AG04450 (cell line): Measurements from ENCODE around the gene IL1B. TPM values are rescaled to one million over a fixed set of nuclear protein-coding genes. Genes with fewer than 3 reads are reported as not detected.

Experiments
- CTCF ChIA-PET: fragments of 300-600, 350-600 bp; formaldehyde crosslinking; extraction: SDS; loops from one replicate; lab custom pipeline; 2022; ENCODE audit warnings: antibody characterized with exemption, inconsistent platforms; lab: Charles Lee
- POLR2A ChIA-PET: fragments of 350-600 bp; formaldehyde crosslinking; extraction: SDS; loops from one replicate; lab custom pipeline; 2021; ENCODE audit warnings: antibody characterized with exemption, inconsistent platforms; lab: Yijun Ruan, JAX
- DNase-seq: peaks from one replicate; pipeline ENCODE4 v3.0.0-alpha.2; 2011; ENCODE audit warnings: low read depth, low spot score
- H3K27ac ChIP-seq: one replicate; pipeline ENCODE4 v1.5.1; 2012; ENCODE audit warnings: low read depth, low read length, control low read depth
- H3K27me3 ChIP-seq: one replicate; pipeline ENCODE4 v1.6.0; 2012; ENCODE audit warnings: low read length; ENCODE audit not compliant: control insufficient read depth, insufficient read depth
- H3K4me3 ChIP-seq: 2 replicates; pipeline ENCODE4 v1.5.1; 2011; ENCODE audit warnings: mild to moderate bottlenecking, low read depth, low read length, control low read depth
- H3K9me3 ChIP-seq: 2 replicates; pipeline ENCODE4 v1.5.1; 2012; ENCODE audit warnings: low read length; ENCODE audit not compliant: control insufficient read depth, insufficient read depth
- CTCF ChIP-seq: IDR thresholded peaks from 2 replicates; pipeline ENCODE4 v1.5.1; 2011; ENCODE audit warnings: low read depth, low read length, control low read depth, inconsistent platforms
- polyA plus RNA-seq: library from polyadenylated mRNA; depleted of rRNA; stranded (reverse); fragments of >200 nt; gene quantifications from 2 replicates; pipeline ENCODE4 v1.2.3, GENCODE V29; 2011; rRNA removed

The IL1B gene
- polyA plus RNA-seq, 1 experiment: 2.3 TPM

GRCh38 chr2:112787294-112787693 is 49.3 kb downstream of the IL1B start:
- ChIA-PET POLR2A (no interaction called here), CTCF (interaction anchor here (0.7 to 1.3 kb wide), 2 partner anchors 27 to 172 kb away, joined by 3 to 4 read pairs; no protein-coding TSS in a partner anchor)
- H3K27me3 ChIP-seq: no peaks in the 10 kb centered on the region
- TF ChIP-seq CTCF: no peak
- no peaks in the 10 kb centered on the region; the same call in 1 of the 2 replicates for H3K9me3 ChIP-seq
- no peak overlapping the region for H3K4me3 ChIP-seq
- no peak overlapping the region for H3K27ac ChIP-seq
- no peak for DNase-seq

- Histone ChIP-seq H3K4me3 (no peak within 1 kb of the TSS), H3K27ac (no peak within 1 kb of the TSS), H3K27me3 (no peaks in the 10 kb centered on the region), H3K9me3 (no peaks in the 10 kb centered on the region)
- TF ChIP-seq CTCF: no peak
- CTCF ChIA-PET: interaction anchor here (0.7 to 1.2 kb wide), 3 partner anchors 35 to 158 kb away, joined by 3 read pairs; no protein-coding TSS in a partner anchor
- POLR2A ChIA-PET: no interaction called here
- DNase-seq: no peak
These were observed 52.1 kb downstream of the IL1B start, which contains the start of gene IL1A for GRCh38 chr2:112784199-112785189. Gene IL1A (minus strand): TSS chr2:112784493. CDS start chr2:112783770, 723 bp downstream.

DNA sequence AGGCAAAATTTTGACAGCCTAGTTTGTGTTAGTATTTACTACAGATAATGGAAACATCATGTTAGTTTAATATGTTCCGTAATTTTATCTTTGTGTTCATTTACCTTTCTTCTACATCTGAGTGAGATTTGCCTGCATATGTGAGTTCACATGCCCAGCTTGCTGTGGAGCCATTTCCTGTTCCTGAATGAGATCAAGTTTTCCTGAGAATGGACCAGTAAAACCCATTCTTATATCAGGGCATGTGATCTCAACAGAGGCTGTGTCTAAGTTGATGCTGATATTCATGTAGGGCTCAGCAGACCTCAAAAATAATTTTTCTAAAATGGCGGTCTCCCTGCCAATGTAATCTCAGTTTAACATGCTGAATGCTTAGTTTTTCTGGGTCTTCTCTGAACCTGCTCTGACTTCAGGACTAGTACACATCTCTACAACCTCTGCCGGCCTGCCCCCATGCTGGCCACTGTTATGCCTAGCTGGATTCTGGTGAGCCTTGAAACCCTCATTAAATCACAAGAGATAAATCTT is 53.3 kb downstream of the IL1B start:
- CTCF ChIA-PET: interaction anchor here (1.0 to 1.6 kb wide), 2 partner anchors 56 to 158 kb away, joined by 3 read pairs; no protein-coding TSS in a partner anchor

DNA sequence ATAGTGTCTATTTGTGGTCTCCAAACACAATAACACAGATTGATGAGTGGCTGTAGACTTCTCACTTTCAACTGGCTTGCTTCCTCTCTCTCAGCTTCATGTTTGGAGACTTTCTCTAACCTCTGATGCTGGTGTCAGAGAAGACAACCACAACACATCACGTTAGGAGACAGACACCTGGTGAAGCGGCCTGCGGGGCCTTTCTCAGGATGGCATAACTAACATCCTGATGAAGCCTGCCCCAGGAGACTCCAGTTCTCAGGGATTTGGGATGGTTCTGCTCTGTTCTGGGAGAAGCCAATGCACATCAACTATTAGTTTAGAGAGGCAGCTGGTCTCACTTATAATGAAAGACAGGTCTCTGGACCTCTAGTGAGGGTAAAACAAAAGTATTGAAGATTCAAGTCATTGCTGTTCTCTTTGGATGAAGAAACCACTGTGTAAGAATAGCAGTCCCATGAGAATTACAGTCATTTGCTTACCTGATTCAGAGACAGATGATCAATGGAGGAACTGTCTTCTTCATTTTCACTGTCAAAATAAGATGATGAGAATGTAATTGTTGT is 54.3 kb downstream of the IL1B start:
- no peaks in the 10 kb centered on the region for H3K27me3 ChIP-seq
- no peak overlapping the region for H3K27ac ChIP-seq
- CTCF ChIA-PET: interaction anchor here (1.2 to 2.3 kb wide), 3 partner anchors 33 to 55 kb away, joined by 3 to 15 read pairs (median 3); no protein-coding TSS in a partner anchor
- no peak overlapping the region for H3K4me3 ChIP-seq
- DNase-seq: no peak
- no peaks in the 10 kb centered on the region for H3K9me3 ChIP-seq
- POLR2A ChIA-PET: no interaction called here
- TF ChIP-seq CTCF: no peak

More for the DNA sequence above, 53.3 kb downstream of the IL1B start:
- no peaks in the 10 kb centered on the region for H3K27me3 ChIP-seq
- TF ChIP-seq CTCF: no peak
- POLR2A ChIA-PET: no interaction called here
- no peak overlapping the region for H3K4me3 ChIP-seq
- no peak overlapping the region for H3K27ac ChIP-seq
- H3K9me3 ChIP-seq: no peaks in the 10 kb centered on the region
- no peak for DNase-seq

Other genes starting within 250 kb of the IL1B start
- 71.8 and 74.8 TPM in 2 replicates for gene SLC20A1, start 190.8 kb downstream of the IL1B start, polyA plus RNA-seq
- not detected in 2 replicates for gene NT5DC4, start 115.8 kb downstream of the IL1B start, polyA plus RNA-seq
- gene CKAP2L, start 72.2 kb downstream of the IL1B start, polyA plus RNA-seq: 2.9 and 4.4 TPM in 2 replicates
- 0.51 and 0.55 TPM in 2 replicates for gene IL1A, start 52.3 kb downstream of the IL1B start, polyA plus RNA-seq
- not detected in 2 replicates for gene IL37, start 74.4 kb upstream of the IL1B start, polyA plus RNA-seq
- not detected in 2 replicates for gene IL36G, start 141.2 kb upstream of the IL1B start, polyA plus RNA-seq
- not detected in 2 replicates for gene IL36A, start 168.7 kb upstream of the IL1B start, polyA plus RNA-seq
- not detected in 2 replicates for gene IL36B, start 216.1 kb upstream of the IL1B start, polyA plus RNA-seq
- gene IL36RN, start 222.4 kb upstream of the IL1B start, polyA plus RNA-seq: not detected in 2 replicates
- not detected in 2 replicates for gene IL1F10, start 231.2 kb upstream of the IL1B start, polyA plus RNA-seq